ENCODE measurements around the gene SLC1A2.

Gene SLC1A2

GRCh38 chr11:35348898-35349687 lies 70.3 kb downstream of the SLC1A2 start:
- DNase-seq (ENCODE audit: low read depth) = no peak

DNA sequence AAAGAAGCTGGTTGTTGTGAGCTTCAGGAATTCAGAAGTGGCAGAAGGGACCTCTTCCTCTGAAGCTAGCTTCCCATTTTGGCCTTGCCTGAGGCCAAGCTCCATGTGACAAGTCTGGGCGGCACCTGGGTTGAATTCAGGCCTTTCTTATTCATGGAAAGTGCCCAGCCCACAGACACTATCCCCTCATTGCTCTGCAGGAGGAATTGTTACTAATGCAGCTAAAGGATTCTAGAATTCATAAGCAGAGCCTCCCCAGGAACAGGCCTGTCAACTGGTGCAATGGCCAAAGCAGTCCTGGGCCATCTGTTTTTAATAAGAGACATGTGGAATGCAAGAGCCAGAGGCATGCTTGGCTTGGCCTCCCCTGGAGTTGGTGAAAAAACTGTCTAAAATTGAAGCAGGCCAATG lies 71.4 kb downstream of the SLC1A2 start:
- DNase-seq (ENCODE audit: low read depth) = no peak

GRCh38 chr11:35347173-35347878 lies 72.0 kb downstream of the SLC1A2 start:
- DNase-seq (ENCODE audit: low read depth) = no peak

DNA sequence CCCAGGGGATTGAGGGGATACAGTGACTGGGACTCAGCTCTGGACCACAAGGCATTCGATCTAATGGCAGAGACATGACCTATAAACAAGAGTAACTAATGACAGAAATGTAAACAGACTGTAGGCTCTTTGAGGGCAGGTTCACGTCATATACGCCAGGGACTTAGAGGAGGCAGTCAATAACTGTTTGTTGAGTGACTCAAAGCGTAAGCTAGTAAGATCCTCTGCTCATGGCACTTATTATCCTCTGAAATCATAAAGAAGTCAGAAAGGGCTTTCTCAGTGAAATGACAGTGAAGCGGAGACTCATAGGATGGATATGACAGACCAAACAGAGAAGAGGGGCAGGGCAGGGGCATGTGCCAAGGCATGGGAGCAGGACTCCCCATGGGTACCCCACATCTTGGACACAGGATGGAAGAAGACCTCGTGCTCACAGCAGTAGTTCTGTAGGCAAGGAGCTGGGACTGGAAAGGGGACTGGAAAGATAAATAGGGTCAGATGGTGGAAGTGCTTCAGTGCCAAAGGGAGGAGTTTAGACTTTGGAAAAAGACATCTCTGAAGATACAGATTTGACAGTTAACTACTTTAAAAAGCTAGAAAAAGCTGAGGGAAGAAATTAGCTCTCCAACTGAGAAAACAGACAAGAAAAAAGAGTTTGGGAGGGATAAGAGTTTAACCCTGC lies 72.7 kb downstream of the SLC1A2 start:
- no peak for DNase-seq (ENCODE audit: low read depth)

DNA sequence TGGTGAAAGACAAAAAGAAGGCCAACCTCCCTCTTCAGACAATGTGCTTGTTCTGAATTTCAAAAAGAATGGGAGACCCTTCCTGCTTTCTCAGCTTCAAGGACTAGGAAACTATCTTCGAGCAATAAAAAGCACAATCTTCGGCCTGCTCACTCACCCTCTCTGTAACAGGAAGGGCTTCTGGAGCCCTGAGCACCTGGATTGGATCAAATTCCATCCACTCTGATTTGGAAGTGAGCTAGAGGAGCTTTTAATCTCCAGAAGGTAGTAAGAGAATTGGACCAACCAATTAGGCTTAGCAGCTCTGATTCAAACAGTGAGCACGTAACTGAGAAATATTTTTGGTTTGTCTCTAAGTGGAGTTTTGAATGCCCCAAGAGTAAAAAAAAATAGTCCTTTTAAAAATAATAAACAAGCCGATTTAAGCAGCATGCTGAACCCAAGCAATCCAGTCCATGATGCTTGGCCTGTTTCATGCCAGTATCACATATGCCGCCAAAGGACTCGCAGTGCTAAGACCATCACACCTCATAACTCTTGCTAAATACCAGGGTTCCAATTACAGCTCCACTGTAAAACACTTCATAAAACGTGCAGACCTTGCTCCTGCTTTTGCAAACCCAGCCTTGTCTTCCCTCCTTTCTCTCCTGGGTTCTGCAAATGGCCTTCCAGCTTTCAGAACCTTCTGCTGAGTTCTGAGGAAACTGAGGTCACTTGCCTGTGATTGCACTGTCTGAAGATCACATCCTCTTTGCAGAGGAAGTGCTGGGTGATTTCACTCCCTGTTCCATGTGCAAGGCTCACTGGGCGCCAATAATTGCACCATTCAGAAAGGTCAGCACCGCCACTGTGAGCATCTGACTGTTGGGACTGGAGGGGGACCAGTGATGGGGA lies 74.4 kb downstream of the SLC1A2 start:
- no peak for DNase-seq (ENCODE audit: low read depth)

GRCh38 chr11:35343033-35343598 lies 76.2 kb downstream of the SLC1A2 start:
- peak; percentile 6 for DNase-seq (ENCODE audit: low read depth)

DNA sequence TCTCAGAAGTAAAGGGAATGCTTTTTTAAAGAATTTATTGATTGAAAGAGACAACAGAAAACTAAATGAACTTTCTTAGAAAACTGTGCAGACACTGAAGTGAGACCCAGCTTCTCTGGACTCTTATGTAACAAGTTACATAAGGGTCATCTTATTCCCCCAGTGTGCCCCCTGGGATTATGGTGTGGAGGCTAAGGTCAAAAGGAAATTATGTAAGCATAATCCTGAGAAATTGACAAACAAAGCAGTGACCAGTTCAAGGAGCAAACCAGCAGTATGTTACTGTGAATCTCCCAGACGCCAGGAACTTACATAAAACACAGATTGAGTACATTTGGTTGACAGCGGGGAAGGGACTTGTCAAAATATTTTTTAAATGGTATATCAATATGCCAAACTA lies 78.6 kb downstream of the SLC1A2 start:
- no peak for DNase-seq (ENCODE audit: low read depth)

- no peak for DNase-seq (ENCODE audit: low read depth)
Measured at GRCh38 chr11:35340071-35340470, 79.3 kb downstream of the SLC1A2 start.

DNA sequence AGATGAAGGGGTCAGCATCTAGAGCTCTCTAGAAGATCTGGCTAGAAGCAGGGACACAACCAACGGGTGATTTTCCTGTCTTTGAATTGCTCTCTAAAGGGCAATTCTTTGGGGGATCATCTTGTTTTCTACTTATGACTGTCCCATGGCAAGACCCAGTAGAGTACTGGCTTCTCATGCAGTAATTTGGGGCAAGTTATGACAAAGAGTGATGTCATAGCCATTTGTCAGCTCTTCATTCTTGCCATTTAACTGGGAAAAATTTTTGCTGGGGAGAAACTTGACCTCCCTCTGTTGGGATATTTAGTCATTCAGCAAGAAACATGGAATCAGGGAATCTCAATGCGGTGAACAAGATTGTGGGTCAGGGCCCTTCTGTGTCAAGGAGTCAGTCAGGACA lies 80.4 kb downstream of the SLC1A2 start:
- no peak for DNase-seq (ENCODE audit: low read depth)

GRCh38 chr11:35337914-35338305 lies 81.4 kb downstream of the SLC1A2 start:
- DNase-seq (ENCODE audit: low read depth) = no peak

DNA sequence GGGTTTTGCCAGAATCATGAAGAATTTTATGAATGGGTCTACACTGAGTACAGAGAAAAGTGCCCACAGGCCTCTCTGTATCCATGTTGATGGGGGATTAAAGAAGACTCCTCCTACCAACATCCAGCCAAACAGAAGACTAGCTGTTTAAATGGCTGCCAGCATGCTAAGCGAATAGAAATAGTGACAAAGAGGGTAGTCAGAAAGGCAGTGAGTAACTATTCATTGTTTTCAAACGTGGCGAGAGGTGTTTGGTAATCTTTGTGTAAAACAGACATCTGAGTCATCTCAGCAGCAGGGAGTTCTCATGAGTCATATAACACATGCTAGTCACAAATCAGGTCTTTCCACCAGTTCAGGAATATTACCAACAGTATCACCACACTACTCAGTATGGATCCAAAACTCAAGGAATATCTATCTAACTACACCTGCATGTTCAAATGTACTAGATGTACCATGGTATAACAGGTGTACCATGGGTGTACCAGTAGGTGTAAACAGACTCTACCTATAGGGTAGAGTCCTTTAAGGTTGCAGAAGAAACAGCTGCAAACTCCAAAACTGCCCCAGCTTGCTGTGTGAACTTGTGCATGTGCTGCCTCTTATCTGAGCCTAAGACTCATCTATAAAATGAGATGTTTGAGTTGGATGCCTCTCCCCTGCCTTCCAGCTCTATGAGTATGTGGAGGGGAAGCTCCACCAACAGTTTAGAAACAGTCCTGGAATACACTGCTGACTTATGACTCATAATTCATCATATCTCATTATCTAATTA lies 82.0 kb downstream of the SLC1A2 start:
- no peak for DNase-seq (ENCODE audit: low read depth)

GRCh38 chr11:35336726-35337125 lies 82.6 kb downstream of the SLC1A2 start:
- no peak for DNase-seq (ENCODE audit: low read depth)

- no peak for DNase-seq (ENCODE audit: low read depth)
Measured at GRCh38 chr11:35335226-35335625, 84.1 kb downstream of the SLC1A2 start.

GRCh38 chr11:35334385-35335090 lies 84.8 kb downstream of the SLC1A2 start:
- no peak for DNase-seq (ENCODE audit: low read depth)

DNA sequence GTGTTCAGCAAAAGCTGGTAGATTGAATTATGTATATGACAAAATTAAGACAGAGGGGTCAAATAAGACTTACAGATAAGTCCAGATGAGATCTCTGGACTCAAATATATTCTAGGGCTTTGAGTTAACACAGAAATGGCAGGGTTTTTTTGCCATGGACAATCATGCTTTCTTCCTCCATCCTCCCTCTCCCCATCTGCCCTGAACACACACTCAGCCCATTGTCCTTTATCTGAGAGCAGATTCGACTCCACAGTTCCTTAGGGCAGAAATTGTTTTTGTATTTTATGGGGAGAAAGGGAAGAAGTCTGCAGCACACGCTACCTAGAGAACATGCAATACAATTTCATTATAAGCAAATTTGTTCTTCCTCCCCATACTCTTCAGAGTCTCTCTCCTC lies 86.8 kb downstream of the SLC1A2 start:
- no peak for DNase-seq (ENCODE audit: low read depth)

- no peak for DNase-seq (ENCODE audit: low read depth)
Measured at GRCh38 chr11:35330931-35331330, 88.4 kb downstream of the SLC1A2 start.

DNA sequence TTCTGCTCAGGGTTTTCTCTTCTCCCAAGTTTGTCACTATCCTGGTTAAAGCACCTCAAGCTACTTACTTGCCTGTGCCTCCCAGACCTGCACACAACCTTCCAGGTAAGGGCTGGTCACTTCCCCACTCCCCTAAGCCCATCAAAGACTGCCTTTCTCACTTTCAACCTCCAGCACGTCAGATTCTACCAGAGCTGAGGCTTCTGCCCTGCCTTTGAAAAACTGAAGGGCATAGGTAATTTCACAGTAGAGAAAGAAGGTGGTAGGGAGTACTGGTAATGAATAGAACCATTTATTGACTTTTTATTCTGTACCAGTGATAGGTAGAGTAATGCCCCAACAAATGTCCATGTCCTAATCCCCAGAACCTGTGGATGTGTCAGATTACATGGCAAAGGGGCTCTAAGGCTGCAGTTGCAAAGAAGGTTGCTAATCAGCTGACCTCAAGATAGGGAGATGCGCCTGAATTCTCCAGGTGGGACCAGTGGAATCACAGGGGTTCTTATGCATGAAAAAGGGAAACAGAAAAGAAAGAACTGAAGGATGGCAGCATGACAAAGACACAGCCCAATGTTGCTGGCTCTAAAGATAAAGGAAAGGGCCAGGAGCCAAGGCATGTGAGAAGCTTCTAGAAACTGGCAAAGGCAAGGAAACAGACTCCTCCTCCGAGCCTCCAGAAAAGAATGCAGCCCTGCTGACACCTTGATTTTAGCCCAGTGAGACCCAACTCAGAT lies 89.0 kb downstream of the SLC1A2 start:
- DNase-seq (ENCODE audit: low read depth) = no peak

- no peak for DNase-seq (ENCODE audit: low read depth)
Measured at GRCh38 chr11:35327829-35328228, 91.5 kb downstream of the SLC1A2 start.

DNA sequence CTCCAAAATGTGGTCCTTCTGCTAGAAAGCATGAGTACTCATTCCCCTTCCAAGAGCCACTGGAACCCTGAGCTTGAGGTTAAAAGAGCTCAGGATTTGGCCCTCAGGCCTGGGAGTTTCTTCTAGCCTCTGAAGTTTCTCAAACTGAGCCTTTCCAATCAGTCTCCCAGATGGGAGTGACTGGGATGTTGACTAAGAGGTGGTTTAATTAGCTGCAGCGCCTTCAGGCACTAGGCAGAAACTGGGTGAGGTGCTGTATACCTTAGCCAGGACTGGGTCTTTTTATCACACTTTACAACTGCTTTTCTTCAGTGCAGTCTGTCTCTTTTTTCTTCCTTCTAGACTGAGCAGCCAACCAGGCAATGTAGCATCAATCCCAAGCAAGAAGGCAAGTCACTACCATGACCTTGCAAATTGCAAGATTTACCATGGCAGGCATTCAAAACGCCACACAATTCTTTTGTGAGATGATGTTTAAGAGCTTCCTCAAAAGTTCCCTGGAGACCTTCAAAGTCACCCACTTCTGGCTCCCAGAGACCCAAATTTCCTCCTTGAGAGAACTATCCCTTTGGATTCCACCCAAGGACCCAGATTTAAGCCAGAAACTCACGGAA lies 93.0 kb downstream of the SLC1A2 start:
- no peak for DNase-seq (ENCODE audit: low read depth)
